ENCODE measurements around the gene RAX. TPM values are rescaled to one million over a fixed set of nuclear protein-coding genes. Genes with fewer than 3 reads are reported as not detected.

The RAX gene
- total RNA-seq, 1 experiment from 2014 or later, result 0.37 TPM

DNA sequence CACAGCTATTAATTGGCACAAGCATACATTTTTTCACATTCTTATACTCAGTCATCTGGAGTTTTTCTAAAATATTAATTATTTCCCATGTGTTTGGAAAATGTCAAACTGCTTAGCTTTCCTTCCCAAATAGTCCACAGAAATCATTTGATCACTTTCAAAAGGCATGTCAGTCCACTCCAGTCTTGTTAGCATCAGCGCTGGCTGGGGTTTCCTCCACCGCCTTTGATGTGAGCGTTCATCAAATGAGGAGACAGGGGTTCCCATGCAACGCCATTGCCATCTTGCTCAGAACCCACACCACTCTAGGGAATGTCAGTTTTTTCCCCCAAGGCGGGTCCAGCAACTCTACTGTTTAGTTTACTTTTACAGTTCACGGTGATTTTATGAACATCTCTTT is 13.1 kb upstream of the RAX start:
- Histone ChIP-seq H3K4ac (ENCODE audit: low read depth, low read length) (no peak overlapping the region), H3K4me1 (ENCODE audit: insufficient read depth, low read length) (no peaks in the 10 kb centered on the region), H3K56ac (ENCODE audit: insufficient read length, low read depth, low read length) (no peak overlapping the region), H3K23me2 (ENCODE audit: insufficient read length, low read depth, low read length, poor library complexity, severe bottlenecking) (no peaks in the 10 kb centered on the region), H2BK5ac (ENCODE audit: insufficient read length, low read length) (no peak overlapping the region), H2AK5ac (ENCODE audit: insufficient read length, low read length) (no peak overlapping the region), H2BK120ac (ENCODE audit: low read depth, low read length, poor library complexity, severe bottlenecking) (no peak overlapping the region), H4K20me1 (ENCODE audit: control insufficient read depth, insufficient read depth, insufficient read length) (no peaks in the 10 kb centered on the region), H2BK12ac (ENCODE audit: insufficient read length, low read depth, low read length) (no peak overlapping the region), H3K27me3 (ENCODE audit: insufficient read depth, low read length) (no peaks in the 10 kb centered on the region; the same call in 1 of the 2 replicates), H3K23ac (ENCODE audit: insufficient read length, low read depth, low read length) (no peak overlapping the region), H2BK20ac (ENCODE audit: low read depth, low read length, poor library complexity, severe bottlenecking) (no peak overlapping the region), H3K4me2 (ENCODE audit: insufficient read depth, insufficient read length, low read length) (no peak overlapping the region), H3K9ac (ENCODE audit: extremely low read depth, insufficient read length, low read length) (no peak overlapping the region), H3K79me2 (ENCODE audit: insufficient read depth, low read length) (no peaks in the 10 kb centered on the region), H4K91ac (ENCODE audit: insufficient read length, low read depth, low read length) (no peak overlapping the region), H2BK15ac (ENCODE audit: low read depth, low read length) (no peak overlapping the region), H4K5ac (ENCODE audit: insufficient read length, low read depth, low read length) (no peak overlapping the region), H3K79me1 (ENCODE audit: insufficient read depth, low read depth, low read length, poor library complexity, severe bottlenecking) (no peaks in the 10 kb centered on the region), H3K18ac (ENCODE audit: insufficient read length, low read depth, low read length) (no peak overlapping the region), H3K9me3 (ENCODE audit: control insufficient read depth, low read depth, low read length) (no peaks in the 10 kb centered on the region), H3K14ac (ENCODE audit: insufficient read depth, low read length) (no peak overlapping the region), H4K8ac (replicated peaks; ENCODE audit: insufficient read length, low read depth, low read length) (no peak overlapping the region), H3K27ac (ENCODE audit: insufficient read length, low read depth, low read length) (no peak overlapping the region), H3T11ph (ENCODE audit: low read length) (no peak overlapping the region), H2AFZ (ENCODE audit: low read length) (no peak overlapping the region)
- H3K36me3 Mint-ChIP-seq (ENCODE audit: insufficient read depth in 1 of 3, low read depth in 3 of 3), result no peaks in the 10 kb centered on the region
- no peak overlapping the region for H3K27ac Mint-ChIP-seq
- no peak overlapping the region for H3K4me3 Mint-ChIP-seq
- H3K27me3 Mint-ChIP-seq (ENCODE audit: low read depth), result peaks cover 62% of the 10 kb centered on the region
- no peak for DNase-seq
- peaks cover 0 to 3% of the 10 kb centered on the region in 2 experiments; a peak in 2 of 4 replicates for H3K4me1 Mint-ChIP-seq
- no CpG with 5 or more reads among the region's 6 CpGs for WGBS (ENCODE audit: extremely low coverage, insufficient read length, low lambda C conversion rate)
- no peaks in the 10 kb centered on the region for H3K9me3 Mint-ChIP-seq
- TF ChIP-seq, protein P1, sequence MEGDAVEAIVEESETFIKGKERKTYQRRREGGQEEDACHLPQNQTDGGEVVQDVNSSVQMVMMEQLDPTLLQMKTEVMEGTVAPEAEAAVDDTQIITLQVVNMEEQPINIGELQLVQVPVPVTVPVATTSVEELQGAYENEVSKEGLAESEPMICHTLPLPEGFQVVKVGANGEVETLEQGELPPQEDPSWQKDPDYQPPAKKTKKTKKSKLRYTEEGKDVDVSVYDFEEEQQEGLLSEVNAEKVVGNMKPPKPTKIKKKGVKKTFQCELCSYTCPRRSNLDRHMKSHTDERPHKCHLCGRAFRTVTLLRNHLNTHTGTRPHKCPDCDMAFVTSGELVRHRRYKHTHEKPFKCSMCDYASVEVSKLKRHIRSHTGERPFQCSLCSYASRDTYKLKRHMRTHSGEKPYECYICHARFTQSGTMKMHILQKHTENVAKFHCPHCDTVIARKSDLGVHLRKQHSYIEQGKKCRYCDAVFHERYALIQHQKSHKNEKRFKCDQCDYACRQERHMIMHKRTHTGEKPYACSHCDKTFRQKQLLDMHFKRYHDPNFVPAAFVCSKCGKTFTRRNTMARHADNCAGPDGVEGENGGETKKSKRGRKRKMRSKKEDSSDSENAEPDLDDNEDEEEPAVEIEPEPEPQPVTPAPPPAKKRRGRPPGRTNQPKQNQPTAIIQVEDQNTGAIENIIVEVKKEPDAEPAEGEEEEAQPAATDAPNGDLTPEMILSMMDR (conservative IDR thresholded peaks at IDR 0.05), result no peak
